ENCODE results near the gene IQCK.

IQCK gene

GRCh38 chr16:19701091-19701490, 17.0 kb upstream of the IQCK start:
- H3K9me3 ChIP-seq (ENCODE audit: insufficient read depth, low read depth, low read length), result peaks cover 9% of the 10 kb centered on the region; the same call in 1 of the 2 replicates

GRCh38 chr16:19703172-19703889, 14.7 kb upstream of the IQCK start:
- Histone ChIP-seq H3K9me3 (ENCODE audit: insufficient read depth, low read depth, low read length) (no peaks in the 10 kb centered on the region; the same call in 1 of the 2 replicates), H3K36me3 (ENCODE audit: insufficient read depth, low read depth, low read length) (peaks cover 94% of the 10 kb centered on the region), H3K27me3 (ENCODE audit: insufficient read depth, low read length) (no peaks in the 10 kb centered on the region), H3K4me3 (ENCODE audit: low read length) (no peak overlapping the region), H3K4me1 (ENCODE audit: insufficient read depth, low read length) (0 out of 2 replicates have a peak, but pooled peaks cover 3% of the 10 kb centered on the region), H3K9ac (ENCODE audit: low read depth, low read length) (no peak overlapping the region), H3K27ac (ENCODE audit: low read length) (no peak overlapping the region)

More at GRCh38 chr16:19701091-19701490, 17.0 kb upstream of the IQCK start:
- H3K4me3 ChIP-seq (ENCODE audit: low read length), result no peak overlapping the region
- no peak overlapping the region for H3K27ac ChIP-seq (ENCODE audit: low read length)
- H3K27me3 ChIP-seq (ENCODE audit: insufficient read depth, low read length), result no peaks in the 10 kb centered on the region
- no peak overlapping the region for H3K9ac ChIP-seq (ENCODE audit: low read depth, low read length)
- H3K36me3 ChIP-seq (ENCODE audit: insufficient read depth, low read depth, low read length), result peaks cover 95% of the 10 kb centered on the region
- no peaks in the 10 kb centered on the region for H3K4me1 ChIP-seq (ENCODE audit: insufficient read depth, low read length)

- Histone ChIP-seq H3K27me3 (ENCODE audit: insufficient read depth, low read length) (no peaks in the 10 kb centered on the region), H3K4me3 (ENCODE audit: low read length) (no peak overlapping the region), H3K9ac (ENCODE audit: low read depth, low read length) (no peak overlapping the region), H3K9me3 (ENCODE audit: insufficient read depth, low read depth, low read length) (no peaks in the 10 kb centered on the region), H3K4me1 (ENCODE audit: insufficient read depth, low read length) (peaks cover 3% of the 10 kb centered on the region; the same call in 1 of the 2 replicates), H3K27ac (ENCODE audit: low read length) (no peak overlapping the region), H3K36me3 (ENCODE audit: insufficient read depth, low read depth, low read length) (peaks cover 94% of the 10 kb centered on the region)
Observed at GRCh38 chr16:19704321-19705145, 13.5 kb upstream of the IQCK start.

GRCh38 chr16:19705146-19705501, 12.9 kb upstream of the IQCK start:
- H3K4me3 ChIP-seq (ENCODE audit: low read length), result no peak overlapping the region
- H3K9me3 ChIP-seq (ENCODE audit: insufficient read depth, low read depth, low read length), result no peaks in the 10 kb centered on the region
- H3K27ac ChIP-seq (ENCODE audit: low read length), result no peak overlapping the region
- no peak overlapping the region for H3K9ac ChIP-seq (ENCODE audit: low read depth, low read length)
- H3K4me1 ChIP-seq (ENCODE audit: insufficient read depth, low read length), result peaks cover 9% of the 10 kb centered on the region; the same call in 1 of the 2 replicates
- no peaks in the 10 kb centered on the region for H3K27me3 ChIP-seq (ENCODE audit: insufficient read depth, low read length)
- H3K36me3 ChIP-seq (ENCODE audit: insufficient read depth, low read depth, low read length), result peaks cover 94% of the 10 kb centered on the region

GRCh38 chr16:19705843-19706242, 12.2 kb upstream of the IQCK start:
- Histone ChIP-seq H3K9ac (ENCODE audit: low read depth, low read length) (no peak overlapping the region), H3K36me3 (ENCODE audit: insufficient read depth, low read depth, low read length) (peaks cover 93% of the 10 kb centered on the region), H3K27ac (ENCODE audit: low read length) (no peak overlapping the region), H3K27me3 (ENCODE audit: insufficient read depth, low read length) (no peaks in the 10 kb centered on the region), H3K9me3 (ENCODE audit: insufficient read depth, low read depth, low read length) (no peaks in the 10 kb centered on the region), H3K4me3 (ENCODE audit: low read length) (no peak overlapping the region), H3K4me1 (ENCODE audit: insufficient read depth, low read length) (peaks cover 15% of the 10 kb centered on the region; the same call in 1 of the 2 replicates)

- Histone ChIP-seq H3K4me1 (ENCODE audit: insufficient read depth, low read length) (peaks cover 25% of the 10 kb centered on the region; the same call in 1 of the 2 replicates), H3K27ac (ENCODE audit: low read length) (no peak overlapping the region), H3K9ac (ENCODE audit: low read depth, low read length) (no peak overlapping the region), H3K4me3 (ENCODE audit: low read length) (no peak overlapping the region), H3K9me3 (ENCODE audit: insufficient read depth, low read depth, low read length) (no peaks in the 10 kb centered on the region), H3K36me3 (ENCODE audit: insufficient read depth, low read depth, low read length) (peaks cover 95% of the 10 kb centered on the region), H3K27me3 (ENCODE audit: insufficient read depth, low read length) (no peaks in the 10 kb centered on the region)
Observed at GRCh38 chr16:19706846-19707245, 11.2 kb upstream of the IQCK start.

- peaks cover 95% of the 10 kb centered on the region for H3K36me3 ChIP-seq (ENCODE audit: insufficient read depth, low read depth, low read length)
- no peak overlapping the region for H3K9ac ChIP-seq (ENCODE audit: low read depth, low read length)
- no peaks in the 10 kb centered on the region for H3K27me3 ChIP-seq (ENCODE audit: insufficient read depth, low read length)
- H3K27ac ChIP-seq (ENCODE audit: low read length), result no peak overlapping the region
- H3K4me1 ChIP-seq (ENCODE audit: insufficient read depth, low read length), result peaks cover 34% of the 10 kb centered on the region; the same call in 1 of the 2 replicates
- H3K4me3 ChIP-seq (ENCODE audit: low read length), result no peak overlapping the region
- no peaks in the 10 kb centered on the region for H3K9me3 ChIP-seq (ENCODE audit: insufficient read depth, low read depth, low read length)
Observed at GRCh38 chr16:19707569-19708295, 10.3 kb upstream of the IQCK start.

- Histone ChIP-seq H3K4me3 (ENCODE audit: low read length) (no peak overlapping the region), H3K27me3 (ENCODE audit: insufficient read depth, low read length) (no peaks in the 10 kb centered on the region), H3K27ac (ENCODE audit: low read length) (no peak overlapping the region), H3K36me3 (ENCODE audit: insufficient read depth, low read depth, low read length) (peaks cover 94% of the 10 kb centered on the region), H3K9me3 (ENCODE audit: insufficient read depth, low read depth, low read length) (no peaks in the 10 kb centered on the region), H3K4me1 (ENCODE audit: insufficient read depth, low read length) (peaks cover 35% of the 10 kb centered on the region; the same call in 1 of the 2 replicates), H3K9ac (ENCODE audit: low read depth, low read length) (no peak overlapping the region; the same call in 1 of the 2 replicates)
Observed at GRCh38 chr16:19708296-19709205, 9.5 kb upstream of the IQCK start.

- Histone ChIP-seq H3K27me3 (ENCODE audit: insufficient read depth, low read length) (no peaks in the 10 kb centered on the region), H3K27ac (ENCODE audit: low read length) (no peak overlapping the region), H3K36me3 (ENCODE audit: insufficient read depth, low read depth, low read length) (peaks cover 94% of the 10 kb centered on the region), H3K4me3 (ENCODE audit: low read length) (no peak overlapping the region), H3K9ac (ENCODE audit: low read depth, low read length) (peak overlapping the region; percentile 12; the same call in 1 of the 2 replicates), H3K4me1 (ENCODE audit: insufficient read depth, low read length) (peaks cover 35% of the 10 kb centered on the region; the same call in 1 of the 2 replicates), H3K9me3 (ENCODE audit: insufficient read depth, low read depth, low read length) (no peaks in the 10 kb centered on the region)
Observed at GRCh38 chr16:19709381-19710136, 8.5 kb upstream of the IQCK start.

GRCh38 chr16:19710191-19710908, 7.7 kb upstream of the IQCK start:
- Histone ChIP-seq H3K4me1 (ENCODE audit: insufficient read depth, low read length) (peaks cover 35% of the 10 kb centered on the region; the same call in 1 of the 2 replicates), H3K27ac (ENCODE audit: low read length) (no peak overlapping the region), H3K9ac (ENCODE audit: low read depth, low read length) (0 out of 2 replicates have a peak overlapping the region, but pooled peaks have one; percentile 12), H3K27me3 (ENCODE audit: insufficient read depth, low read length) (no peaks in the 10 kb centered on the region), H3K9me3 (ENCODE audit: insufficient read depth, low read depth, low read length) (no peaks in the 10 kb centered on the region), H3K4me3 (ENCODE audit: low read length) (no peak overlapping the region), H3K36me3 (ENCODE audit: insufficient read depth, low read depth, low read length) (peaks cover 93% of the 10 kb centered on the region)
